22Rv1 (cell line): ENCODE results near the gene UBE3A.

Source experiments
- CTCF ChIP-seq: fragments of 450-650 bp; IDR thresholded peaks from 2 replicates; pipeline ENCODE4 v1.5.1; 2017; ENCODE audit warnings: mild to moderate bottlenecking
- ZFX ChIP-seq: fragments of 450-650 bp; IDR thresholded peaks from 2 replicates; pipeline ENCODE4 v1.6.1; 2017; ENCODE audit warnings: antibody characterized with exemption, borderline replicate concordance

GRCh38 chr15:25407950-25408349 is 30.9 kb downstream of the UBE3A start:
- TF ChIP-seq CTCF (no peak), ZFX (no peak)
